CD4-positive, CD25-positive, alpha-beta regulatory T cell (primary cell): ENCODE measurements around the gene TRIM34. TPM values are rescaled to one million over a fixed set of nuclear protein-coding genes. Genes with fewer than 3 reads are reported as not detected.
"Not testable (repeated sequence)": the region's sequence is repeated elsewhere in the genome, so short reads cannot be mapped to it uniquely, and the experiment has no call there.

Experiments used
- ATAC-seq, 2 donors: fragments of 150-1000 bp; cut with Tn5 transposase; one replicate each; pipeline ENCODE4 v1.10.0; 2021; ENCODE audit warnings: low read depth in 2 of 2, moderate number of reproducible peaks in 2 of 2, moderate library complexity in 1 of 2
- DNase-seq, 3 donors: peaks; one replicate each; pipeline versions ENCODE4 v3.0.0 to v3.0.0-alpha.2; 2012 to 2022; ENCODE audit warnings: mixed read lengths in 1 of 3
- H3K27ac ChIP-seq: one replicate; pipeline ENCODE4 v1.7.0; 2013; ENCODE audit warnings: mild to moderate bottlenecking, low read length; ENCODE audit not compliant: insufficient read depth, poor library complexity, severe bottlenecking
- H3K27me3 ChIP-seq: one replicate; pipeline ENCODE4 v1.7.0; 2013; ENCODE audit warnings: low read length; ENCODE audit not compliant: control insufficient read depth, insufficient read depth
- H3K36me3 ChIP-seq: one replicate; pipeline ENCODE4 v1.7.0; 2013; ENCODE audit warnings: mild to moderate bottlenecking, low read length, moderate library complexity; ENCODE audit not compliant: control insufficient read depth, insufficient read depth
- H3K4me1 ChIP-seq: 2 replicates; pipeline ENCODE4 v1.7.0; 2013; ENCODE audit warnings: mild to moderate bottlenecking, low read length; ENCODE audit not compliant: insufficient read depth, control insufficient read depth, poor library complexity, severe bottlenecking
- H3K4me3 ChIP-seq: one replicate; pipeline ENCODE4 v1.7.0; 2013; ENCODE audit warnings: low read depth, mild to moderate bottlenecking, low read length, moderate library complexity
- H3K9me3 ChIP-seq, 2 experiments: 1 replicate in 1 of 2; 2 replicates in 1 of 2; pipeline ENCODE4 v1.7.0; 2013; ENCODE audit warnings: low read length in 2 of 2, mild to moderate bottlenecking in 1 of 2, moderate library complexity in 1 of 2; ENCODE audit not compliant: control insufficient read depth in 2 of 2
- H3K27ac Mint-ChIP-seq, 3 donors: one replicate each; pipeline ENCODE4 v1.8.0; 2020 to 2022; ENCODE audit warnings: mild to moderate bottlenecking in 3 of 3, mixed read lengths in 3 of 3, moderate library complexity in 2 of 3
- H3K27me3 Mint-ChIP-seq: one replicate; pipeline ENCODE4 v1.8.0; 2022; ENCODE audit warnings: mild to moderate bottlenecking, mixed read lengths
- H3K36me3 Mint-ChIP-seq: one replicate; pipeline ENCODE4 v1.8.0; 2020; ENCODE audit warnings: mixed read lengths
- H3K4me1 Mint-ChIP-seq, 4 donors: one replicate each; pipeline ENCODE4 v1.8.0; 2020 to 2022; ENCODE audit warnings: mixed read lengths in 4 of 4, mild to moderate bottlenecking in 1 of 4
- H3K4me3 Mint-ChIP-seq, 4 donors: one replicate each; pipeline ENCODE4 v1.8.0; 2020 to 2022; ENCODE audit warnings: mild to moderate bottlenecking in 4 of 4, mixed read lengths in 4 of 4, moderate library complexity in 3 of 4
- H3K9me3 Mint-ChIP-seq, 7 donors: one replicate each; pipeline ENCODE4 v1.8.0; 2020 to 2022; ENCODE audit warnings: mixed read lengths in 7 of 7, mild to moderate bottlenecking in 3 of 7, moderate library complexity in 2 of 7
- polyA plus RNA-seq, 4 donors: library from polyadenylated mRNA; unstranded; fragments of 300-500 nt; fragmentation: Illumina TruSeq; gene quantifications; one replicate each; pipeline ENCODE4 v1.2.3, GENCODE V29; 2021
- total RNA-seq: library from RNA; stranded (reverse); gene quantifications from one replicate; pipeline ENCODE4 v1.2.3, GENCODE V29; 2022

TRIM34 gene
- total and polyA plus RNA-seq, 5 donors from 2014 or later, result 9.8 to 21.3 (median 18.0) TPM

- H3K4me1 Mint-ChIP-seq, result peaks cover 13 to 54% (median 41%) of the 10 kb centered on the region in 4 donors
- DNase-seq (no peak), ATAC-seq (no peak)
- Histone ChIP-seq H3K27me3 (no peaks in the 10 kb centered on the region), H3K27ac (no peak overlapping the region), H3K36me3 (peaks cover 28% of the 10 kb centered on the region), H3K4me1 (peaks cover 11% of the 10 kb centered on the region), H3K4me3 (no peak overlapping the region), H3K9me3 (no peaks in the 10 kb centered on the region)
- peaks cover 3% of the 10 kb centered on the region for H3K27me3 Mint-ChIP-seq
- peak overlapping the region in 1 of 4 donors; percentile 29 for H3K4me3 Mint-ChIP-seq
- H3K27ac Mint-ChIP-seq, result peak overlapping the region in 1 of 3 donors; percentile 78
- H3K9me3 Mint-ChIP-seq, result no peaks in the 10 kb centered on the region
- H3K36me3 Mint-ChIP-seq, result peaks cover 25% of the 10 kb centered on the region
Observed at GRCh38 chr11:5679811-5680210, 55.0 kb downstream of the TRIM34 start.

- peak overlapping the region; percentile 81 to 97 (median 96) for H3K27ac Mint-ChIP-seq
- H3K4me3 Mint-ChIP-seq, result peak overlapping the region in 2 of 4 donors; percentile 81 to 99
- peaks cover 23% of the 10 kb centered on the region for H3K36me3 ChIP-seq
- not testable (repeated sequence) for H3K27me3 ChIP-seq, DNase-seq, ATAC-seq, H3K4me3 ChIP-seq, H3K9me3 Mint-ChIP-seq, H3K27ac ChIP-seq, H3K27me3 Mint-ChIP-seq, H3K9me3 ChIP-seq
- peaks cover 18% of the 10 kb centered on the region for H3K4me1 ChIP-seq
- H3K36me3 Mint-ChIP-seq, result peaks cover 22% of the 10 kb centered on the region
- H3K4me1 Mint-ChIP-seq, result peaks cover 21 to 69% (median 53%) of the 10 kb centered on the region in 4 donors
Observed at GRCh38 chr11:5682890-5683441, 58.2 kb downstream of the TRIM34 start.

DNA sequence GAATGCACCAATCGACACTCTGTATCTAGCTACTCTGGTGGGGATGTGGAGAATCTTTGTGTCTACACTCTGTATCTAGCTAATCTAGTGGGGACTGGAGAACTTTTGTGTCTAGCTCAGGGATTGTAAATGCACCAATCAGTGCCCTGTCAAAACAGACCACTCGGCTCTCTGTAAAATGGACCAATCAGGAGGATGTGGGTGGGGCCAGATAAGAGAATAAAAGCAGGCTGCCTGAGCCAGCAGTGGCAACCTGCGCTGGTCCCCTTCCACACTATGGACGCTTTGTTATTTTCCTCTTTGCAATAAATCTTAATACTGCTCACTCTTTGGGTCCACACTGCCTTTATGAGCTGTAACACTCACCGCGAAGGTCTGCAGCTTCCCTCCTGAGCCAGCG is 58.8 kb downstream of the TRIM34 start:
- not testable (repeated sequence) for H3K27me3 Mint-ChIP-seq, H3K9me3 ChIP-seq, ATAC-seq, H3K27me3 ChIP-seq, H3K9me3 Mint-ChIP-seq
- Histone ChIP-seq H3K4me1 (peaks cover 25% of the 10 kb centered on the region), H3K27ac (peak overlapping the region; percentile 89), H3K36me3 (peaks cover 17% of the 10 kb centered on the region), H3K4me3 (peak overlapping the region; percentile 93)
- peak in 2 of 3 donors; percentile 12 to 36 for DNase-seq
- Mint-ChIP-seq H3K27ac (peak overlapping the region; percentile 81 to 97 (median 96)), H3K36me3 (peaks cover 15% of the 10 kb centered on the region), H3K4me1 (peaks cover 21 to 71% (median 56%) of the 10 kb centered on the region in 4 donors), H3K4me3 (peak overlapping the region; percentile 81 to 99 (median 97))

- H3K36me3 ChIP-seq, result peaks cover 12% of the 10 kb centered on the region
- peak overlapping the region; percentile 89 for H3K27ac ChIP-seq
- Mint-ChIP-seq H3K9me3 (no peaks in the 10 kb centered on the region), H3K36me3 (peaks cover 10% of the 10 kb centered on the region), H3K27me3 (peaks cover 4% of the 10 kb centered on the region), H3K4me3 (peak overlapping the region; percentile 81 to 99 (median 97)), H3K27ac (peak overlapping the region; percentile 81 to 97 (median 96)), H3K4me1 (peaks cover 20 to 71% (median 55%) of the 10 kb centered on the region in 4 donors)
- peaks cover 30% of the 10 kb centered on the region for H3K4me1 ChIP-seq
- H3K9me3 ChIP-seq, result no peaks in the 10 kb centered on the region
- no peaks in the 10 kb centered on the region for H3K27me3 ChIP-seq
- peak overlapping the region; percentile 93 for H3K4me3 ChIP-seq
- DNase-seq (no peak), ATAC-seq (no peak)
Observed at GRCh38 chr11:5684036-5684645, 59.3 kb downstream of the TRIM34 start.

DNA sequence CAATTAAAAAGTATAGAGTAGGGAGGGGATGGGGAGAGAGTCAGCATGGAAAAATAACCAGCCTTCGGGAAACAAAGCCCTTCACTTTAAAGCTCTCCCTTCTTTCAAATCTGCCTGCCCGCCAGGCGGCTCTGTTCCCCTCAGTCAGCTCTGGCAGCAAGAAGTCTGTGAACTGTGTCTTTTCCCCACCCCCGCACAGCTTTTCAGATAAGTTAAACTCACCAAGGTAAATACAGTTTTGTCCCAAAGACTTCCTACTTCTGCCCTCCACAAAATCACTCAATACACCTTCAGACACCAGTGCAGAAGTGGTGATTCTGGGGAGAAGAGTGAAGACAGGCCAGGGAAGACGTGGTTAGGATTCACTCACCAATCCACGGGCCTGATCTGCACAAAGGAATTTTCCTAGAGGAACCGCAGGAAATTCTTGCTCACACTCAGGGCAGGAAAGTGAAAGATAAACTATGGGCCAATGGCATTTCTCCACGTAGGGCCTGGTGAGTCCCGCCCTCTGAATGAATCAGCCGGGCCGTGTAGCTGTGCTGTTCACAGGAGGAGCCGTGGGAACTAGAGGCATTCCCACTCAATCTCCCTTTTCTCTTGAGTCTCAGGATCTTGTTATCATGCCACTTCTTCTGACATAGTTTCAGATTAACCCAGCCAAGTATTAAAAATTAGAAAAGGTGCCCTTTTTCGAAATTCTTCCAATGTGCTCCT is 60.0 kb downstream of the TRIM34 start, which contains the start of gene TRIM5:
TRIM5 (minus strand) TSS at position 429 of the 717 bp plus-strand sequence. CDS start 4,897 bp downstream, outside the sequence.
- H3K4me1 ChIP-seq, result peaks cover 36% of the 10 kb centered on the region
- peaks cover 4% of the 10 kb centered on the region for H3K36me3 Mint-ChIP-seq
- H3K27me3 Mint-ChIP-seq, result peaks cover 4% of the 10 kb centered on the region
- ATAC-seq, result peak; percentile 66 to 71
- H3K9me3 ChIP-seq, result no peaks in the 10 kb centered on the region
- peak within 1 kb of the TSS; percentile 81 to 97 (median 96) for H3K27ac Mint-ChIP-seq
- H3K4me3 ChIP-seq, result peak within 1 kb of the TSS; percentile 93
- H3K27me3 ChIP-seq, result no peaks in the 10 kb centered on the region
- peak within 1 kb of the TSS; percentile 89 for H3K27ac ChIP-seq
- peak within 1 kb of the TSS; percentile 81 to 99 (median 97) for H3K4me3 Mint-ChIP-seq
- peaks cover 20 to 67% (median 52%) of the 10 kb centered on the region in 4 donors for H3K4me1 Mint-ChIP-seq
- no peaks in the 10 kb centered on the region for H3K9me3 Mint-ChIP-seq
- DNase-seq, result peak; percentile 66 to 90 (median 71)
- H3K36me3 ChIP-seq, result peaks cover 6% of the 10 kb centered on the region

GRCh38 chr11:5686426-5686825 is 61.6 kb downstream of the TRIM34 start:
- no peaks in the 10 kb centered on the region for H3K36me3 Mint-ChIP-seq
- peaks cover 4% of the 10 kb centered on the region for H3K27me3 Mint-ChIP-seq
- ATAC-seq, result no peak
- no peaks in the 10 kb centered on the region for H3K36me3 ChIP-seq
- H3K27ac ChIP-seq, result peak overlapping the region; percentile 23
- no peaks in the 10 kb centered on the region for H3K27me3 ChIP-seq
- peaks cover 36% of the 10 kb centered on the region for H3K4me1 ChIP-seq
- H3K9me3 ChIP-seq, result no peaks in the 10 kb centered on the region
- H3K4me3 Mint-ChIP-seq, result peak overlapping the region in 1 of 4 donors; percentile 63
- H3K4me3 ChIP-seq, result no peak overlapping the region
- H3K4me1 Mint-ChIP-seq, result peaks cover 20 to 56% (median 41%) of the 10 kb centered on the region in 4 donors
- DNase-seq, result no peak
- no peaks in the 10 kb centered on the region for H3K9me3 Mint-ChIP-seq
- H3K27ac Mint-ChIP-seq, result peak overlapping the region in 1 of 3 donors; percentile 52

- ATAC-seq (no peak), DNase-seq (no peak)
- Histone ChIP-seq H3K27ac (peak overlapping the region; percentile 87), H3K27me3 (no peaks in the 10 kb centered on the region), H3K4me3 (peak overlapping the region; percentile 96), H3K9me3 (no peaks in the 10 kb centered on the region), H3K4me1 (peaks cover 49% of the 10 kb centered on the region), H3K36me3 (peaks cover 5% of the 10 kb centered on the region)
- Mint-ChIP-seq H3K4me3 (peak overlapping the region; percentile 41 to 98 (median 80)), H3K36me3 (peaks cover 5% of the 10 kb centered on the region), H3K9me3 (no peaks in the 10 kb centered on the region), H3K27ac (peak overlapping the region; percentile 83 to 100 (median 95)), H3K27me3 (peaks cover 4% of the 10 kb centered on the region), H3K4me1 (peaks cover 22 to 56% (median 43%) of the 10 kb centered on the region in 4 donors)
Observed at GRCh38 chr11:5688482-5688881, 63.7 kb downstream of the TRIM34 start.
